Measurements from ENCODE around the gene MESP1. TPM values are rescaled to one million over a fixed set of nuclear protein-coding genes. Genes with fewer than 3 reads are reported as not detected.

The MESP1 gene
- total and polyA plus RNA-seq, 2 of the 8 experiments (the other 6 are each of a cell fraction or from before 2014, with no cell fraction given) = 0.15 to 0.23 TPM

DNA sequence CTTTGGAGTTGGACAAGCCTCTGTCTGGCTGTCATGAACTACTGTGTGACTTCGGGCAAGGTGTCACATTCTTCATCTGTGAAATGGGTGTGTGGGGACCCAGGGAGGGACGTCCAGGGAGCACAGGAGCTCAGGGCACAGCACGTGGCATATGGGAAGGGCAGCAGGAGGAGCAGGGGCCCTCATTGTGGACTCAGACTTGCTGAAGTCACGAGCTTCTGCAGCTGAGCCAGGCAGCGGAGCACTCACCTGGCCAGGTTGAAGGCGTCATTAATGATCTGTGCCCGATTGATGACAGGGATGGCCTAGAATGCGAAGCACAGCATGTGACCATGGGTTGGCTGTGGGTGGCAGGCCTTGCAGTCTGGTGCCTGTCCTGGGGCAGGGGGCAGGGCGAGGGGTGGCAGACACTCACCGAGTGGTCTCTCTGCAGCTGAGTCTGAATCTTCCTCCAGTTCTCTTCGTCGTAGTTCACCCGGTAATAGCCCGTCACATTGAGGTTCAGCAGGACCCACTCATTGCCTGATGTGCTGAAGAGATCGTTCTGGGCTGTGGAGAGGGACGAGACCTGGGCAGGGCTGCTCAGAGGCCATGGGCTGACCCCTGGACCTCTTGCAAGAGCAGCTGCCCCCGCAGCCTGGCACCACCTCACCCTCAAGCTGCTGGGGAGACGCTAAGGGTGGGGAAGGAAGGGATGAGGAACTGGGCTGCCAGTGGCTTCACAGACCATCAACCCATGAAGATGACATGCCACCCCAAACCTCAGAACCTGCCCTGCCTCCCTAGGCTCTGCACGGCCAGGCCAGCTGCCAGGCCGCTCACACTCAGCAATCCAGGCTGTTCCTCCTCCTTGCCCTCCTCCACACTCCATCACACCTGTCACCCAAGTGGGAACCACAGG lies 48.2 kb upstream of the MESP1 start:
- ChIA-PET POLR2A (ENCODE audit: partially characterized antibody) (interaction anchor here (1.2 kb wide), 1 partner anchor 18 kb away, joined by 5 read pairs; no protein-coding TSS in a partner anchor), CTCF (ENCODE audit: partially characterized antibody) (interaction anchor here (0.8 to 2.2 kb wide), 11 partner anchors 8 to 76 kb away, joined by 3 to 7 read pairs (median 4); no protein-coding TSS in a partner anchor)
- no peaks in the 10 kb centered on the region for H3K79me2 ChIP-seq (ENCODE audit: control insufficient read depth in 1 of 2, insufficient read depth in 2 of 2, low read length in 2 of 2)
- H3K4me1 ChIP-seq (replicated peaks in 1 of 4; ENCODE audit: control insufficient read depth in 3 of 4, insufficient read depth in 4 of 4, low read length in 3 of 4) = no peaks in the 10 kb centered on the region; a peak in 1 of 7 replicates
- no peak overlapping the region for H4K5ac ChIP-seq (ENCODE audit: insufficient read length, low read depth, low read length)
- no peaks in the 10 kb centered on the region for H3K79me1 ChIP-seq (ENCODE audit: low read depth, low read length)
- H3K14ac ChIP-seq (ENCODE audit: insufficient read length) = no peak overlapping the region
- H2BK20ac ChIP-seq (ENCODE audit: low read length) = no peak overlapping the region
- 0 out of 2 replicates have a peak overlapping the region, but pooled peaks have one; percentile 13 for H2AK5ac ChIP-seq (ENCODE audit: low read depth, low read length)
- H3K36me3 ChIP-seq (ENCODE audit: control insufficient read depth in 2 of 4, insufficient read depth in 4 of 4, low read length in 3 of 4) = no peaks in the 10 kb centered on the region
- H4K20me1 ChIP-seq (replicated peaks in 1 of 2; ENCODE audit: control insufficient read depth in 1 of 2, insufficient read depth in 2 of 2, low read length in 2 of 2) = no peaks in the 10 kb centered on the region
- no peak overlapping the region for H3K27ac ChIP-seq (ENCODE audit: low read depth, low read length)
- H3K4me3 ChIP-seq (ENCODE audit: extremely low read depth in 1 of 4, insufficient read depth in 2 of 4, low read depth in 3 of 4, low read length in 4 of 4) = no peak overlapping the region
- no peaks in the 10 kb centered on the region for H3K23me2 ChIP-seq (ENCODE audit: low read depth, low read length)
- no peaks in the 10 kb centered on the region for H3K9me3 ChIP-seq (ENCODE audit: insufficient read depth in 2 of 2, low read depth in 1 of 2, low read length in 1 of 2)
- no peak overlapping the region for H3K9ac ChIP-seq (replicated peaks in 1 of 4; ENCODE audit: extremely low read depth in 1 of 4, low read depth in 3 of 4, low read length in 3 of 4)
- no peak overlapping the region for H2BK5ac ChIP-seq (ENCODE audit: low read depth, low read length)
- DNase-seq (ENCODE audit: low read depth in 1 of 2, low spot score in 2 of 2) (no peak), FAIRE-seq (no peak)
- no peak overlapping the region for H2AFZ ChIP-seq (ENCODE audit: low read length)
- H3K56ac ChIP-seq (replicated peaks; ENCODE audit: insufficient read length, low read depth, low read length) = no peak overlapping the region
- no peak overlapping the region for H3K23ac ChIP-seq (ENCODE audit: insufficient read length)
- H3K18ac ChIP-seq (ENCODE audit: extremely low read depth, low read length) = no peak overlapping the region
- H2BK12ac ChIP-seq (ENCODE audit: low read depth, low read length) = 0 out of 2 replicates have a peak overlapping the region, but pooled peaks have one; percentile 9
- H4K8ac ChIP-seq (ENCODE audit: extremely low read depth, insufficient read depth, low read length) = no peak overlapping the region
- H3K27me3 ChIP-seq (replicated peaks in 1 of 4; ENCODE audit: control insufficient read depth in 3 of 4, extremely low read depth in 1 of 4, insufficient read depth in 3 of 4, low read length in 3 of 4) = peaks cover 0 to 3% (median 0%) of the 10 kb centered on the region in 4 experiments; a peak in 2 of 7 replicates
- no peak overlapping the region for H4K91ac ChIP-seq (replicated peaks; ENCODE audit: insufficient read length, low read length)
- no peak overlapping the region for H2BK120ac ChIP-seq (replicated peaks; ENCODE audit: low read depth, low read length)
- H3K4me2 ChIP-seq (ENCODE audit: insufficient read depth in 1 of 2, low read depth in 2 of 2, low read length in 2 of 2) = no peak overlapping the region
- WGBS, 2 experiments (ENCODE audit: extremely low coverage in 1 of 2, insufficient coverage in 1 of 2, insufficient read length in 1 of 2, insufficient replicate concordance in 2 of 2, low coverage in 1 of 2, low lambda C conversion rate in 2 of 2, missing lambda C conversion rate in 1 of 2) = 88% methylated on average over 18 of the region's 20 CpGs; no CpG with 5 or more reads in 1 of the 2 experiments
- no peak overlapping the region for H3K4ac ChIP-seq (replicated peaks; ENCODE audit: insufficient read length, low read depth, low read length)
- H2BK15ac ChIP-seq (ENCODE audit: low read length) = no peak overlapping the region
- TF ChIP-seq EZH2 (IDR thresholded peaks at IDR 0.05; ENCODE audit: low read depth, low read length, severe bottlenecking) (no peak), TCF12 (IDR thresholded peaks at IDR 0.05; ENCODE audit: low read depth, low read length) (no peak), HDAC2 (IDR thresholded peaks at IDR 0.05; ENCODE audit: borderline replicate concordance in 1 of 2, low read depth in 2 of 2, low read length in 2 of 2) (no peak), POLR2A (IDR thresholded peaks at IDR 0.05; ENCODE audit: control extremely low read depth in 1 of 2, low read depth in 2 of 2, low read length in 2 of 2) (no peak), ATF2 (IDR thresholded peaks at IDR 0.05; ENCODE audit: low read length) (no peak), SP4 (IDR thresholded peaks at IDR 0.05; ENCODE audit: low read length) (no peak), ZNF274 (IDR thresholded peaks at IDR 0.05; ENCODE audit: borderline replicate concordance, extremely low read depth, low read length) (no peak), CBX5 (IDR thresholded peaks at IDR 0.05; ENCODE audit: low read depth, low read length) (no peak), RAD21 (IDR thresholded peaks at IDR 0.05 in 1 of 2, conservative IDR thresholded peaks at IDR 0.05 in 1 of 2; ENCODE audit: low read depth in 2 of 2, low read length in 2 of 2) (no peak)
